Measurements from ENCODE around the gene PRXL2C.

- TF ChIP-seq, protein P1, sequence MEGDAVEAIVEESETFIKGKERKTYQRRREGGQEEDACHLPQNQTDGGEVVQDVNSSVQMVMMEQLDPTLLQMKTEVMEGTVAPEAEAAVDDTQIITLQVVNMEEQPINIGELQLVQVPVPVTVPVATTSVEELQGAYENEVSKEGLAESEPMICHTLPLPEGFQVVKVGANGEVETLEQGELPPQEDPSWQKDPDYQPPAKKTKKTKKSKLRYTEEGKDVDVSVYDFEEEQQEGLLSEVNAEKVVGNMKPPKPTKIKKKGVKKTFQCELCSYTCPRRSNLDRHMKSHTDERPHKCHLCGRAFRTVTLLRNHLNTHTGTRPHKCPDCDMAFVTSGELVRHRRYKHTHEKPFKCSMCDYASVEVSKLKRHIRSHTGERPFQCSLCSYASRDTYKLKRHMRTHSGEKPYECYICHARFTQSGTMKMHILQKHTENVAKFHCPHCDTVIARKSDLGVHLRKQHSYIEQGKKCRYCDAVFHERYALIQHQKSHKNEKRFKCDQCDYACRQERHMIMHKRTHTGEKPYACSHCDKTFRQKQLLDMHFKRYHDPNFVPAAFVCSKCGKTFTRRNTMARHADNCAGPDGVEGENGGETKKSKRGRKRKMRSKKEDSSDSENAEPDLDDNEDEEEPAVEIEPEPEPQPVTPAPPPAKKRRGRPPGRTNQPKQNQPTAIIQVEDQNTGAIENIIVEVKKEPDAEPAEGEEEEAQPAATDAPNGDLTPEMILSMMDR (IDR thresholded peaks at IDR 0.05 in 2 of 3, conservative IDR thresholded peaks at IDR 0.05 in 1 of 3; ENCODE audit: control insufficient read depth in 2 of 3, extremely low read depth in 1 of 3, insufficient read depth in 1 of 3, low read depth in 3 of 3, low read length in 3 of 3): no peak
- TF ChIP-seq JUND (IDR thresholded peaks at IDR 0.05; ENCODE audit: low read depth, low read length): no peak
- no peak for TF ChIP-seq MAX (IDR thresholded peaks at IDR 0.05; ENCODE audit: low read depth, low read length)
- no peak for TF ChIP-seq CEBPB (IDR thresholded peaks at IDR 0.05; ENCODE audit: borderline replicate concordance in 1 of 2, low read depth in 2 of 2, low read length in 2 of 2)
Observed at GRCh38 chr9:96665789-96666188, 10.7 kb upstream of the PRXL2C start.
